Breast epithelium (tissue), 3 donors: Measurements from ENCODE around the gene SLC5A10.
"Not testable (repeated sequence)": the region's sequence is repeated elsewhere in the genome, so short reads cannot be mapped to it uniquely, and the experiment has no call there.

ENCODE experiments used
- CTCF ChIP-seq, 3 donors: fragments of 450-650 bp; IDR thresholded peaks; one replicate each; pipeline ENCODE4 v1.5.1; 2016 to 2017; ENCODE audit warnings: antibody characterized with exemption in 3 of 3, mild to moderate bottlenecking in 3 of 3, moderate library complexity in 3 of 3
- POLR2A ChIP-seq: fragments of 450-650 bp; IDR thresholded peaks from one replicate; pipeline ENCODE4 v1.6.1; 2016; ENCODE audit warnings: antibody characterized with exemption, mild to moderate bottlenecking, moderate library complexity

- not testable (repeated sequence) for TF ChIP-seq CTCF (IDR thresholded peaks at IDR 0.05); POLR2A
Observed at GRCh38 chr17:19062718-19063325, 110.9 kb downstream of the SLC5A10 start.
